Right renal cortex interstitium (tissue), 3 donors: ENCODE data around the gene ISG20L2. TPM values are rescaled to one million over a fixed set of nuclear protein-coding genes. Genes with fewer than 3 reads are reported as not detected.
"Not testable (repeated sequence)": the region's sequence is repeated elsewhere in the genome, so short reads cannot be mapped to it uniquely, and the experiment has no call there.

Experiments used
- DNase-seq, 3 donors: peaks; one replicate each; pipeline ENCODE4 v3.0.0-alpha.2; 2013; ENCODE audit warnings: low read depth in 3 of 3, low spot score in 2 of 3
- polyA plus RNA-seq, 3 donors: library from polyadenylated mRNA; unstranded; fragments of 120-200 nt; gene quantifications; one replicate each; pipeline ENCODE4 v1.2.1, GENCODE V29; 2013; ENCODE audit not compliant: insufficient read length in 3 of 3

ISG20L2 gene, protein sequence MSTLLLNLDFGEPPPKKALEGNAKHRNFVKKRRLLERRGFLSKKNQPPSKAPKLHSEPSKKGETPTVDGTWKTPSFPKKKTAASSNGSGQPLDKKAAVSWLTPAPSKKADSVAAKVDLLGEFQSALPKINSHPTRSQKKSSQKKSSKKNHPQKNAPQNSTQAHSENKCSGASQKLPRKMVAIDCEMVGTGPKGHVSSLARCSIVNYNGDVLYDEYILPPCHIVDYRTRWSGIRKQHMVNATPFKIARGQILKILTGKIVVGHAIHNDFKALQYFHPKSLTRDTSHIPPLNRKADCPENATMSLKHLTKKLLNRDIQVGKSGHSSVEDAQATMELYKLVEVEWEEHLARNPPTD
- polyA plus RNA-seq: 10 to 100 TPM; 39.9 to 49.2 (median 44.6) TPM

DNA sequence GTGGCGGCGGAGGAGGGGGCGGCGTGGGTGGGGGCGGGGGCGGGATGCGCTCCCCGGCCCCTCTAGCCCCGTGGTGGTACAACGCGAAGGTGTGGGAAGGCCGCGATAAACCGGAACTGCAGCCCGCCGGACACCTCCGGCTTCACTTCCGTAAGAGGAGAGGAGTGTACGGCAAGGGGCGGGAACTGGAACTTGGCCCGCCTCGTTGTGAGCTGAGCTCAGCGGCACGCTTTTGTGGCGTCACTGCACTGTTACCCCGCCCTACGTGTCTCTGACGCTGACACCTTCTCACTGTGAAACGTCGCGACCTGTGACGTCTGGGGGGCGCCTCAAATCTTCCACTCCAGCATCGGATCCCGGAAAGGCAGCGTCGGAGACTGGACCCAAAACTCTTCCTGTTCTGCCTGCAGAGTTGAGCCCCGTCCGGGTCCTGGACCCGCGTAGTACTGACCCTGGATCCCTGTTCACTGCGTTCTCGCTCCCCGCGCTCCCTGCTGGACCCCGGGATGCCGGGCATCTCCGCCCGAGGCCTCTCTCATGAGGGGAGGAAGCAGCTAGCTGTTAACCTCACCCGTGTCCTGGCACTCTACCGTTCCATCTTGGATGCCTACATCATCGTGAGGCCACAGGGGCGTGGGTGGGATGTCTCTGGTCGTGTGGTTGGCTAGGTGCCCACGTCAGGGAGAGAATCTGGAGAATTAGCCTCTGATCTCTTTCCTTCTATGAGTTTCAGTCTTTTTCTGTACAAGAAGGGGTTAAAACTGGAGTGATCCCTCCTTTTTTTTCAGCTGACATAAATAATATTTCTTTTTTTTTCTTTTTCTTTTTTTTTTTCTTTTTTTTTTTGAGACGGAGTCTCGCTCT, at the start of gene ISG20L2:
Gene ISG20L2, minus strand, starts transcription at position 168 of the 864 bp plus-strand sequence. CDS start 1,114 bp downstream, outside the sequence.
- DNase-seq: peak in 2 of 3 donors; percentile 93

- DNase-seq: no peak
These were observed 49.0 kb upstream of the ISG20L2 start for GRCh38 chr1:156777573-156777972.

GRCh38 chr1:156776942-156777341, 48.4 kb upstream of the ISG20L2 start:
- no peak for DNase-seq

- no peak for DNase-seq
These were observed 47.2 kb upstream of the ISG20L2 start for GRCh38 chr1:156775799-156776198.

DNA sequence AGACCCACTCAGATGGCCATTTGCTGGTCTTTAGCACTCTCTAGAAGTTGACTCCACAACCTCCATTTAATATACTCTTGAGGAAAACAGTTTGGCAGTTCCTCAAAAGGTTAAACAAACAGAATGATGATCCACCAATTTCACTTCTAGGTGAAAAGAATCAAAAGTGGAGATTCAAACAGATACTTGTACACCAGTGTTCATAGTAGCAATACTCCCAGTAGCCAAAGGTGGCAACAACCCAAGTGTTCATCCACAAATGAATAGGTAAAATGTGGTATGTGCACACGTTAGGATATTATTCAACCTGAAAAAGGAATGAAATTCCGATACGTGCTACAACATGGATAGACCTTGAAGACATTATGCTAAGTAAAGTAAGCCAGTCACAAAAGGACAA, 45.0 kb upstream of the ISG20L2 start:
- DNase-seq: no peak

GRCh38 chr1:156772728-156773497, 44.3 kb upstream of the ISG20L2 start:
- DNase-seq: no peak

DNA sequence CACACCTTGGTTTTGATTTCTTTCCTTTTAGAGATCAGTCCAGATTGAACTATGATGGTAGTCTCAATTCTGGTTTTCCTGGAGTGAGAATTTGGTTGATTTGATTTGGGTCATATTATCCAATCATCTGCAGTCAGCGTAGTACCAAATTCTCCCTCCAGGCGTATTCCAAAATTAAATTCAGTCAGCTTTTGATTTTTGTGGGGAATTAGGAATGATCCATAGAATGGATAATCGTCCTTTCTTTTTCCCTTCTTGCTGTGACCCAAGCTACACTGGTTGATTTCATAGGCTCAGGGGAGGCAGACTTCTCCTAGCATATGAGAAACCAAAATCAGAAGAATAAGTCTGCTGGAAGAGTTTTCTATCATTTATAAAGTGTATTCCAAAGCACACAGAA, 43.7 kb upstream of the ISG20L2 start:
- DNase-seq: no peak

DNA sequence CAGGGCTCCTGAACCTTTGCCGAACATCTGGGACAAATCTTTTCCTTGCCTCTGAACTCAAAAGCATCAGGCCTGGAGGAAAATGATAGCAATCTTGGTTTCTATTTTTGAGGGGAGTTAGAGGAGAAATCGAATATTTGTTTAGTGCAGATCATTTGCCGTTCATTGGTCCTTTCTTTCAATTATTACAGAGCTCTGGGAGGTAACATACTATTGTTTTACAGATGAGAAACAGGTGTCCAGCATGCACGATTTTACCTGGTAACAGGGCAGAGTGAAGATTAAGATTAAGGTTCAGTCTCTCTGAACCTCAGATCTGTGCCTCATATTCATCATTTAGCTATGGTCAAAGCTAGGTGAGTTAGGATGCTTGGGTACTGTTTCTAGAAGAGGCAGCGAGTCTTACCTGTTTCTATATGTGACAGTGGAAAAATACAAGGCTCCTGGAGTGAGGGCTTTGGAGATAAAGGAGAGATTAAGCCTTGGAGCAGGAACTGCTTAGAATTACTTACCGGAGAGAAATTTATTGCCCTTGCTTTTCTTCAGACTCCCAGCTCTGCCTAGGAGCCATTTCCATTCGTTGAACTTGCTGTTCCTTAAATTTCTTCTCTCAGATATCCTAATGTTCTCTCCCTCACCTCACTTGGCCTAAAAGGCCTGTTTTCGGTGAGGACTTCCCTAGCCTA, 40.2 kb upstream of the ISG20L2 start:
- no peak for DNase-seq

- no peak for DNase-seq
These were observed 39.5 kb upstream of the ISG20L2 start for GRCh38 chr1:156767879-156768604.

- DNase-seq: peak; percentile 98 to 100 (median 99)
These were observed 38.7 kb upstream of the ISG20L2 start, which contains the start of gene PRCC for GRCh38 chr1:156767101-156767878. PRCC (plus strand) TSS chr1:156767535; CDS start chr1:156767772, 237 bp downstream.

DNA sequence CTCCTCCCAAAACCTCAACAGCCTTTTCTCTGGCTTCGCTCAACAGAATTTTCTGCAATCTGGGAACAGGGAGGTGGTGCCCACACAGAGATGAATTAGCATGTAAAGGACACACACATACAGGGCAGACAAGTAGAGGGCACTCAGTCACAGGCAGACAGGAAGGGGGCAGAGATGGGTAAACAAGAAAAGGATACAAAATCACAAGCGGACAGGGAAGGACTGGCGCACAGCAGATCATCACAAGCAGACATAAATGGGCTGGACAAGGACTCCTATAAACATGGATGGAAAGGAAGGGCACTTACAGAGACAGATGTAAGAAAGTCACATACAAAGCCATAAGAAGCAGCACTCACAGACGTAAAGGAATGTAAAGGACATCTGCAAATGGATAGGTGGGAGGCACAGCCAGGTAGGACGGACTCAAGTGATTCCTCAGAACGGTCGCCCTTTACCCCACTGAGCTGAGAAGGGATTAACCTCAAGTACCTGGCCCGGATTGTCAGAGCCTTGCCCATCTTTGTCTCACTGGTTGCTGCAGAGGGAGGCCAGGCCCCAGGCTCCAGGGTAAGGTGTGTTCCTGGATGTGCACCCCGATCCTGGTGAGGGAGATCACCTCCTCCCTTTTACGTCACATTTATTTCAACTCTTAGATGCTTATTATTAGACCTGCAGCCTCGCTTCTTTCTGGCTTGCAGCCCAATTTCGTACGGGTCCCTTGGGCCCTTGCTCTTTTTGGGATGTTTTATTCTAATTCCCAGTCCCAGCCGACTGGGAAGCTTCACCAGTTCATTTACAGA, 37.9 kb upstream of the ISG20L2 start:
- no peak for DNase-seq

GRCh38 chr1:156765666-156766065, 37.1 kb upstream of the ISG20L2 start:
- no peak for DNase-seq

DNA sequence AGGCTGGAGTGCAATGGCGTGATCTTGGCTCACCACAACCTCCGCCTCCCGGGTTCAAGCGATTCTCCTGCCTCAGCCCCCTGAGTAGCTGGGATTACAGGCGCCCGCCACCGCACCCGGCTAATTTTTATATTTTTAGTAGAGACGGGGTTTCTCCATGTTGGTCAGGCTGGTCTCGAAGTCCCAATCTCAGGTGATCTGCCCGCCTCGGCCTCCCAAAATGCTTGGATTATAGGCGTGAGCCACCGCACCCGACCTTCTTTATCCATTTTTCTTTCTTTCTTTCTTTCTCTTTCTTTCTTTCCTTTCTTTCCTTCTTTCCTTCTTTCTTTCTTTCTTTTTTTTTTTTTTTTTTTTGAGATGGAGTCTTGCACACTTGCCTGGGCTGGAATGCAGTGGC, 36.6 kb upstream of the ISG20L2 start:
- not testable (repeated sequence) for DNase-seq

DNA sequence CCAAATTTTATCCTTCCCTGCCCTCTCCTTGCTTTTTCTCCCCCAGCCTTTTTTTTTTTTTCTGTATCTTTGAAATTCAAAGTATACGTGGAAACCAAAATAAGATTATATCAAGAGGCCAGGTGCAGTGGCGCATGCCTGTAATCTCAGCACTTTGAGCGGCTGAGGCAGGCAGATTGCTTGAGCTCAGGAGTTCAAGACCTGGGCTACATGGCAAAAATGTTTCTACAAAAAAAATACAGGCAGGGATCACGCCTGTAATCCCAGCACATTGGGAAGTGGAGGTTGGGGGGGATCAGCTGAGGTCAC, 32.2 kb upstream of the ISG20L2 start:
- DNase-seq: no peak

DNA sequence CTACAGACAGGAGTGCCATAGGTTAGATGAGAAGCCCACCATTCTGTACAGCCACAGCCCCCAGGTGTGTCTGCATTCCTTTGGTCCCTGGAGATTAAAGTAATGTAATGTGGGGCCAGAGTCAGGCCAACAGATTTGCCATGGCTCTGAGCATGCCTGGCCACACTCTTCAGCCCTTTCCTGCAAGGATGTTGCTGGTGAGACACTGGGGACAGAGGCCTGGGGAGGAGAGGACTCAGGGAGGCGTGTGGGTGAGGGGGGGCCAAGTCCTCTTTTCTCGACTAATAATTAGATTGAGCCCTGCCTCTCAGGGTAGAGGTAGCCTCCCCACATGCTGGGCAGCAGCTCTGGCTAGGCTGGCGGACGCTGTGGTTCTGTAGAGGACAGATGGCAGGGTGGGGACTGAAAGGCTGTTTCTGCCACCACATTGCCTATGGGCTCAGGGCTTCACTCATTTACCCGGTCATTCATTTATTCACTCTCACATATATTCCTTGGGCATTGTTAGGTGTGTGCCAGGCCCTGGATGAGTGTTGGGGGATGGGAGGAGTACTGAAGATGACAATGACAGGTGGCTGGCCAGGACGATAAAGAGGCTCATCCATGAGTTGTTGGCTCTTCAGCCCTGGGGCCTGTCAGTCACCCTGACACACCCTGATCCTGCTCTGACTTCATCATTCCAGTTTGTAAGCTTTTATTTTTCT, 31.7 kb upstream of the ISG20L2 start:
- no peak for DNase-seq

DNA sequence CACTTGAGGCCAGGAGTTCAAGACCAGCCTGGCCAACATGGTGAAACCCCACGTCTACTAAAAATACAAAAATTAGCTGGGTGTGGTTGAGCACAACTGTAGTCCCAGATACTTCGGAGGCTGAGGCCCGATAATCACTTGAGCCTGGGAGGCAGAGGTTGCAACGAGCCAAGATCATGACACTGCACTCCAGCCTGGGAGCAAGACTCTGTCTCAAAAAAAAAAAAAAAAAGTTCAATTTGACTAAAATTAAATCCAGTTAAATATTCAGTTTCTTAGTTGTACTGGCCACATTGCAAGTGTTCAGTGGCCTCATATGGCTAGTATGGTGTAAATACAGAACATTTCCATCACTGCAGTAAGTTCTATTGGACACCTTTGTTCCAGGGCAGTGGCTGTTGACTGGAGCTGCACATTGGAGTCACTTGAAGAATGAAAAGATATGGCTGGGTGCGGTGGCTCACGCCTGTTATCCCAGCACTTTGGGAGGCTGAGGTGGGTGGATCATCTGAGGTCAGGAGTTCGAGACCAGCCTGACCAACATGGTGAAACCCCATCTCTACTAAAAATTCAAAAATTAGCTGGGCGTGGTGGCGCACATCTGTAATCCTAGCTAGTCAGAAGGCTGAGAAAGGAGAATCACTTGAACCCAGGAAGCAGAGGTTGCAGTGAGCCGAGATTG, 29.1 kb upstream of the ISG20L2 start:
- not testable (repeated sequence) for DNase-seq

- DNase-seq: no peak
These were observed 27.8 kb upstream of the ISG20L2 start for GRCh38 chr1:156756355-156756754.
